Gastrocnemius medialis (tissue), 4 donors: Measurements from ENCODE around the gene FAM124A. TPM values are rescaled to one million over a fixed set of nuclear protein-coding genes. Genes with fewer than 3 reads are reported as not detected.

ENCODE experiments used
- ATAC-seq, 2 donors: fragments of 150-250 bp; one replicate each; pipeline ENCODE4 v1.9.1; 2016
- DNase-seq, 2 donors: peaks; one replicate each; pipeline ENCODE4 v3.0.0-alpha.2; 2019
- H3K27ac ChIP-seq, 4 donors: fragments of 200-600 bp; sonication (generic); 1 replicate in 1 of 4; 2 replicates in 3 of 4; pipeline ENCODE4 v1.5.1; 2016 to 2018; ENCODE audit warnings: mild to moderate bottlenecking in 2 of 4, moderate library complexity in 1 of 4
- H3K27me3 ChIP-seq, 3 donors: fragments of 200-600 bp; sonication (generic) in 2 of 3; 1 replicate in 1 of 3; 2 replicates in 2 of 3; pipeline versions ENCODE4 v1.5.1 to v1.6.0; 2016 to 2019; ENCODE audit warnings: mild to moderate bottlenecking in 1 of 3, moderate library complexity in 1 of 3
- H3K36me3 ChIP-seq, 2 donors: fragments of 200-600 bp; sonication (generic) in 1 of 2; one replicate each; pipeline ENCODE4 v1.5.1; 2017 to 2018
- H3K4me1 ChIP-seq, 2 donors: fragments of 200-600 bp; sonication (generic) in 1 of 2; one replicate each; pipeline ENCODE4 v1.5.1; 2016 to 2017; ENCODE audit warnings: mild to moderate bottlenecking in 2 of 2
- H3K4me3 ChIP-seq, 4 donors: fragments of 200-600 bp; sonication (generic) in 3 of 4; 1 replicate in 1 of 4; 2 replicates in 3 of 4; pipeline ENCODE4 v1.5.1; 2016 to 2019; ENCODE audit warnings: mild to moderate bottlenecking in 2 of 4
- H3K9me3 ChIP-seq, 3 donors: fragments of 200-600 bp; sonication (generic) in 2 of 3; 1 replicate in 1 of 3; 2 replicates in 2 of 3; pipeline ENCODE4 v1.5.1; 2016 to 2019
- POLR2A ChIP-seq, 2 donors: fragments of 450-650 bp; IDR thresholded peaks; one replicate each; pipeline ENCODE4 v1.6.1; 2017; ENCODE audit warnings: antibody characterized with exemption in 2 of 2, mild to moderate bottlenecking in 2 of 2, moderate library complexity in 2 of 2
- in situ Hi-C, 4 donors: fragments of 200-750 bp; cut with MboI; loops; one replicate each; pipeline versions ENCODE4 v1.15.0 to v1.8.0; 2017; ENCODE audit warnings: low sequenced_read_pairs in 4 of 4
- intact Hi-C: fragments of 100-400 bp; cut with DNase I; formaldehyde crosslinking; loops from one replicate; pipeline ENCODE4 v1.15.1; 2023; ENCODE audit warnings: low total_unique reads
- total RNA-seq, 4 donors: library from RNA; depleted of rRNA; stranded (reverse); fragments of >200 nt; gene quantifications; one replicate each; pipeline versions ENCODE4 v1.1.0 to v1.2.3, GENCODE V29; 2016
- TF ChIP-seq, protein P1 (sequence below), 5 experiments: fragments of 450-650 bp in 3 of 5; fragments of 200-600 bp in 2 of 5; sonication (generic) in 2 of 5; IDR thresholded peaks in 4 of 5; conservative IDR thresholded peaks in 1 of 5; 1 replicate in 4 of 5; 2 replicates in 1 of 5; pipeline ENCODE4 v1.5.1; 2016 to 2019; ENCODE audit warnings: antibody characterized with exemption in 5 of 5, mild to moderate bottlenecking in 3 of 5, moderate library complexity in 3 of 5

The FAM124A gene
- total RNA-seq, 4 donors from 2014 or later, result 0.66 to 2.0 (median 0.81) TPM

DNA sequence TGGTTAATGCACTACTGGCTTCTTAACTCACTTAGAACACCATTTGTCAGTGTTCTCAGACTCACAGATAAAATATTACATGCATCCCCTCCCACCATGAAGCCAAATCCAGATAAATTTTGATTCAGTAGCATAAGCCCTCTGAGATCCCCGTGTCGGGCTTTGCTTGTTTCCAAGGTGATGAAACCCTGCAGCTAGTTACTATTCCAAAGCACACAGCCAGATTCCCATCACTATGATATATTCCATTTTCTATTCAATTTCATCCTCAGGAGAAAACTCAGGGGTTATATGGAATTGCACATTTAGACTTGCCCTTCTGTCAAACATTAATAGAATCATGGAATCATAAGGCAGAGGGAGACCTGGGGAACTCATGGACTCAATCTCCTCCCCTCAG is 9.4 kb upstream of the FAM124A start:
- in situ Hi-C loops (no loop called here), intact Hi-C loops (no loop called here)
- H3K4me3 ChIP-seq, result no peak overlapping the region
- no peak overlapping the region for H3K27ac ChIP-seq
- peaks cover 0 to 8% (median 0%) of the 10 kb centered on the region in 3 donors for H3K27me3 ChIP-seq
- no peaks in the 10 kb centered on the region for H3K4me1 ChIP-seq
- no peaks in the 10 kb centered on the region for H3K9me3 ChIP-seq
- DNase-seq (no peak), ATAC-seq (no peak)
- TF ChIP-seq, protein P1, sequence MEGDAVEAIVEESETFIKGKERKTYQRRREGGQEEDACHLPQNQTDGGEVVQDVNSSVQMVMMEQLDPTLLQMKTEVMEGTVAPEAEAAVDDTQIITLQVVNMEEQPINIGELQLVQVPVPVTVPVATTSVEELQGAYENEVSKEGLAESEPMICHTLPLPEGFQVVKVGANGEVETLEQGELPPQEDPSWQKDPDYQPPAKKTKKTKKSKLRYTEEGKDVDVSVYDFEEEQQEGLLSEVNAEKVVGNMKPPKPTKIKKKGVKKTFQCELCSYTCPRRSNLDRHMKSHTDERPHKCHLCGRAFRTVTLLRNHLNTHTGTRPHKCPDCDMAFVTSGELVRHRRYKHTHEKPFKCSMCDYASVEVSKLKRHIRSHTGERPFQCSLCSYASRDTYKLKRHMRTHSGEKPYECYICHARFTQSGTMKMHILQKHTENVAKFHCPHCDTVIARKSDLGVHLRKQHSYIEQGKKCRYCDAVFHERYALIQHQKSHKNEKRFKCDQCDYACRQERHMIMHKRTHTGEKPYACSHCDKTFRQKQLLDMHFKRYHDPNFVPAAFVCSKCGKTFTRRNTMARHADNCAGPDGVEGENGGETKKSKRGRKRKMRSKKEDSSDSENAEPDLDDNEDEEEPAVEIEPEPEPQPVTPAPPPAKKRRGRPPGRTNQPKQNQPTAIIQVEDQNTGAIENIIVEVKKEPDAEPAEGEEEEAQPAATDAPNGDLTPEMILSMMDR (IDR thresholded peaks at IDR 0.05 in 4 of 5, conservative IDR thresholded peaks at IDR 0.05 in 1 of 5), result no peak
- H3K36me3 ChIP-seq, result no peaks in the 10 kb centered on the region

DNA sequence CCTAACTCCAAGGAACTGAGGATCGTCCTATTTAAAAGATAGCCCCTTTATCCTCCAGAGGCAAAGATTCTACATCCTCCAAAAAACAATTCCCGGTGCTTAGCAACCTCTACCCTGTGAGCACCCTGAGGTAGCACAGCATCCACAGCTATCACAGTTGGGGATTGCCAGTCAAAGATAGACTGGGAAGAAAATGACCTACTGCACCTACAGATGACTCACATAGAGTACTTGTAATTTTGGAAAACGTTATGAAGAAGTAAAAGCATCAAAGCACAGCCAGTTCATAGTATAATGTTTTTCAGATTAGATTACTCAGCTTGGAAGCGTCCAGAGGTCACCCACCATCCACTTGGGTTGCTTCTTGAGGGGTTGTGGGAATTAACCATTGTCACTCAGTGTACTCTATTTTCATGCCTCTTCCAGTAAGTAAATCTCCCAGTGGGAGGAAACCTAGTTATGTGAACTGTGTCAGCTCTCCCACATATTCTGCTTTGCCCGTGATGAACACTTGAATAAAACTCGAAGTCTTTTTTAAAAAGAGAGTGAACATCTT is 8.9 kb upstream of the FAM124A start:
- Histone ChIP-seq H3K4me3 (no peak overlapping the region), H3K27me3 (peaks cover 0 to 8% (median 0%) of the 10 kb centered on the region in 3 donors), H3K36me3 (no peaks in the 10 kb centered on the region), H3K9me3 (no peaks in the 10 kb centered on the region), H3K4me1 (no peaks in the 10 kb centered on the region), H3K27ac (no peak overlapping the region)
- intact Hi-C loops, result no loop called here
- DNase-seq, result no peak
- TF ChIP-seq, protein P1 (IDR thresholded peaks at IDR 0.05 in 4 of 5, conservative IDR thresholded peaks at IDR 0.05 in 1 of 5), result no peak
- no peak for TF ChIP-seq POLR2A (IDR thresholded peaks at IDR 0.05)
- in situ Hi-C loops, result no loop called here
- no peak for ATAC-seq

DNA sequence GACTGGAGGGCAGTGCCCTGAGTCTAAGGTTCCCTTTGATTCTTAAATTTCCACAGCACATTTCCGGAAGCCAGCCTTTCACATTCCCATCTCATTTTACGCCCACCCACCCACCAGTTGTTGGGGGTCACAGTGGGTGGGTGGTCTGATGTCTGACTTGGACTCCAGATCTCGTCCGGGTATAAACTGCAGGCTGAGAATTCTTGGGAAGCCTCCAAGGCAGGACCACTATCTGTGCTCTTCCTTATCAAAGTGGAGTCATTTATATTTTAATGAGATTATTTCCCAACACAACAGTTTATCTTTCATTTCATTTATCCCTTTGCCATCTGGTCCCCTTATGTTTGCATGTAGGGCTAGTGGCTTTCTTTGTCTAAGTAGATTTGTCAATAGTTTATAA is 3.6 kb upstream of the FAM124A start:
- in situ Hi-C loops (no loop called here), intact Hi-C loops (no loop called here)
- H3K9me3 ChIP-seq, result no peaks in the 10 kb centered on the region
- no peaks in the 10 kb centered on the region for H3K27me3 ChIP-seq
- no peak for DNase-seq
- ATAC-seq, result no peak
- no peak for TF ChIP-seq POLR2A (IDR thresholded peaks at IDR 0.05)
- TF ChIP-seq, protein P1 (IDR thresholded peaks at IDR 0.05 in 4 of 5, conservative IDR thresholded peaks at IDR 0.05 in 1 of 5), result no peak
- no peaks in the 10 kb centered on the region for H3K4me1 ChIP-seq
- H3K4me3 ChIP-seq, result no peak overlapping the region
- H3K36me3 ChIP-seq, result no peaks in the 10 kb centered on the region
- no peak overlapping the region for H3K27ac ChIP-seq

DNA sequence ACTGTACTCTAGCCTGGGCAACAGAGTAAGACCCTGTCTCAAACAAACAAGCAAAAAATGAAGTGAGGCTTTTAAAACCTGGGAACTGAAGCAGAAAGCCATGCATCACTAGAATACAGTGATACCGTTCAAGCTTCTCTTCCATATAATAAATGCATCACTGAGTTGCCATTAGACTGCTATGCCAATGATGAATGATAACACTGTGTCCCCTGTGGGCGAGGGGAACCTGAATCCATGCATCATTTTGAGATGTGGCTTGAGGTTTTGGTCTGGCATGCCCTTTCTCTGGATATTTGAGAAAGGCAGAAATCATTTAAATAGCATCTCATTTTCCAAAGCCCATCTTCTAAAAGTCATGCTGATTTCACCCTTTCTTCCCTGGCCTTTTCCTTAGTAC is 1.5 kb upstream of the FAM124A start:
- in situ Hi-C loops, result no loop called here
- no peak for DNase-seq

More for the DNA sequence above, 1.5 kb upstream of the FAM124A start:
- no peaks in the 10 kb centered on the region for H3K27me3 ChIP-seq
- H3K4me3 ChIP-seq, result no peak overlapping the region
- peaks cover 0 to 4% of the 10 kb centered on the region in 2 donors for H3K4me1 ChIP-seq
- intact Hi-C loops, result loop anchor here (5.0 to 10.0 kb wide), 3 partner anchors 47 to 584 kb away; partner anchors contain the start of genes DHRS12 and INTS6
- no peak for TF ChIP-seq POLR2A (IDR thresholded peaks at IDR 0.05)
- TF ChIP-seq, protein P1 (IDR thresholded peaks at IDR 0.05 in 4 of 5, conservative IDR thresholded peaks at IDR 0.05 in 1 of 5), result no peak
- no peak overlapping the region for H3K27ac ChIP-seq
- no peak for ATAC-seq
- no peaks in the 10 kb centered on the region for H3K9me3 ChIP-seq
- no peaks in the 10 kb centered on the region for H3K36me3 ChIP-seq
